ENCODE measurements around the gene ARHGEF11.
A peak's percentile ranks its signal among the peaks of the same experiment; 100 is the strongest.

Gene ARHGEF11

DNA sequence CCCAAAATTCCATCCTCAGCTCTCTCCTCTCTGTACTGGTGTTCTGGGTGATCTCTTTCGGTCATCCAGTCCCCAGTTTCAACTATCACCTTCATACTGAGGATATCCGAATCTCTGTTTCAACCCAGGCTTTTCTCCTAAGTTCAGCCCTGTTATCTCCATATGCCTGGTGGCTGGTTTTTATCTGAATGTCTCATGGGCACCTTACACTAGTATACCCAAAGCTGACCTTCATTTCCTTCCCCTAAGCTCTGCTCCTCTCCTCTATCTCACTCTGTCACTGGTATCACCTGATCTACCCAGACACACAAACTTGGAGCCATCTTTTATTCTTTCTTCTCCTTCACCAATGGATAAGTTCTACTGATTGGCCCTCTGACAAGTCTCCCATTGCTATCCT, 72.1 kb downstream of the ARHGEF11 start:
- DNase-seq = no peak

DNA sequence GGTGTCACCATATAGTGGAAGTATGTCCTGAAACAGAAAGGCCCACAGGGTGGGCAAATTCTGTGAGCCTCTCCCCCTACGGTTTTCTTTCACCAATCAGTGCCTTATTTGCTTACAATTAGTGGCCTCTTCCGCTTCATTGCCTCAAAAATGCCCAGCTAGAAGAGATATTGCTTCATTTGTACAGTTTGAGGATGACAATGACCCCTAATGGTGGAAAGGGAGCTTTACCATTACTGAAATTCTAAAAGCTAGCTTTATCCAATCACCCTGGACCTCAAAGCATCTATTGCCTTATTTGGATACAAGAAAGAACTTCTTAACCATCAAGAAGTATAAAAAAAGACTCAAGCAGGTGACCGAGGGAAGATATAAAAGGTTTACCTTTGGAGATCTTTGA, 75.5 kb downstream of the ARHGEF11 start:
- H3K4me1 ChIP-seq (ENCODE audit: insufficient read depth, low read length) = no peaks in the 10 kb centered on the region
- ATAC-seq (ENCODE audit: insufficient read depth, low read depth) = no peak
- no peak overlapping the region for H3K4me2 ChIP-seq (ENCODE audit: insufficient read depth, low read length)
- H3K36me3 ChIP-seq (ENCODE audit: insufficient read depth, low read length) = no peaks in the 10 kb centered on the region
- no peaks in the 10 kb centered on the region for H3K79me2 ChIP-seq (ENCODE audit: insufficient read depth, low read length)
- H3K9me3 ChIP-seq (ENCODE audit: insufficient read depth, low read length, severe bottlenecking) = no peaks in the 10 kb centered on the region
- H3K4me3 ChIP-seq (ENCODE audit: low read depth in 1 of 2, low read length in 2 of 2) = no peak overlapping the region
- H3K27ac ChIP-seq (ENCODE audit: low read length) = no peak overlapping the region
- H3K9ac ChIP-seq (ENCODE audit: low read depth, low read length) = no peak overlapping the region
- H3K27me3 ChIP-seq (ENCODE audit: insufficient read depth, low read length, poor library complexity) = peaks cover 35% of the 10 kb centered on the region
- H4K20me1 ChIP-seq (ENCODE audit: insufficient read depth, low read length) = no peaks in the 10 kb centered on the region
- TF ChIP-seq, protein P1, sequence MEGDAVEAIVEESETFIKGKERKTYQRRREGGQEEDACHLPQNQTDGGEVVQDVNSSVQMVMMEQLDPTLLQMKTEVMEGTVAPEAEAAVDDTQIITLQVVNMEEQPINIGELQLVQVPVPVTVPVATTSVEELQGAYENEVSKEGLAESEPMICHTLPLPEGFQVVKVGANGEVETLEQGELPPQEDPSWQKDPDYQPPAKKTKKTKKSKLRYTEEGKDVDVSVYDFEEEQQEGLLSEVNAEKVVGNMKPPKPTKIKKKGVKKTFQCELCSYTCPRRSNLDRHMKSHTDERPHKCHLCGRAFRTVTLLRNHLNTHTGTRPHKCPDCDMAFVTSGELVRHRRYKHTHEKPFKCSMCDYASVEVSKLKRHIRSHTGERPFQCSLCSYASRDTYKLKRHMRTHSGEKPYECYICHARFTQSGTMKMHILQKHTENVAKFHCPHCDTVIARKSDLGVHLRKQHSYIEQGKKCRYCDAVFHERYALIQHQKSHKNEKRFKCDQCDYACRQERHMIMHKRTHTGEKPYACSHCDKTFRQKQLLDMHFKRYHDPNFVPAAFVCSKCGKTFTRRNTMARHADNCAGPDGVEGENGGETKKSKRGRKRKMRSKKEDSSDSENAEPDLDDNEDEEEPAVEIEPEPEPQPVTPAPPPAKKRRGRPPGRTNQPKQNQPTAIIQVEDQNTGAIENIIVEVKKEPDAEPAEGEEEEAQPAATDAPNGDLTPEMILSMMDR (IDR thresholded peaks at IDR 0.05; ENCODE audit: borderline replicate concordance, extremely low read depth, low read length, poor library complexity, severe bottlenecking) = peak; percentile 34
- TF ChIP-seq EZH2 (IDR thresholded peaks at IDR 0.05; ENCODE audit: borderline replicate concordance, low read depth, low read length, severe bottlenecking) = no peak
- DNase-seq = no peak
- H2AFZ ChIP-seq (ENCODE audit: low read depth, low read length) = no peak overlapping the region

More for the DNA sequence above, 72.1 kb downstream of the ARHGEF11 start:
- no peaks in the 10 kb centered on the region for H3K36me3 ChIP-seq (ENCODE audit: insufficient read depth, low read length)
- no peak overlapping the region for H3K9ac ChIP-seq (ENCODE audit: low read depth, low read length)
- H3K27ac ChIP-seq (ENCODE audit: low read length) = no peak overlapping the region
- H3K4me2 ChIP-seq (ENCODE audit: insufficient read depth, low read length) = no peak overlapping the region
- no peaks in the 10 kb centered on the region for H4K20me1 ChIP-seq (ENCODE audit: insufficient read depth, low read length)
- no peak for TF ChIP-seq EZH2 (IDR thresholded peaks at IDR 0.05; ENCODE audit: borderline replicate concordance, low read depth, low read length, severe bottlenecking)
- TF ChIP-seq, protein P1 (IDR thresholded peaks at IDR 0.05; ENCODE audit: borderline replicate concordance, extremely low read depth, low read length, poor library complexity, severe bottlenecking) = no peak
- peaks cover 30% of the 10 kb centered on the region for H3K27me3 ChIP-seq (ENCODE audit: insufficient read depth, low read length, poor library complexity)
- H3K4me1 ChIP-seq (ENCODE audit: insufficient read depth, low read length) = no peaks in the 10 kb centered on the region
- H2AFZ ChIP-seq (ENCODE audit: low read depth, low read length) = no peak overlapping the region
- H3K79me2 ChIP-seq (ENCODE audit: insufficient read depth, low read length) = no peaks in the 10 kb centered on the region
- no peaks in the 10 kb centered on the region for H3K9me3 ChIP-seq (ENCODE audit: insufficient read depth, low read length, severe bottlenecking)
- ATAC-seq (ENCODE audit: insufficient read depth, low read depth) = no peak
- H3K4me3 ChIP-seq (ENCODE audit: low read depth in 1 of 2, low read length in 2 of 2) = no peak overlapping the region

DNA sequence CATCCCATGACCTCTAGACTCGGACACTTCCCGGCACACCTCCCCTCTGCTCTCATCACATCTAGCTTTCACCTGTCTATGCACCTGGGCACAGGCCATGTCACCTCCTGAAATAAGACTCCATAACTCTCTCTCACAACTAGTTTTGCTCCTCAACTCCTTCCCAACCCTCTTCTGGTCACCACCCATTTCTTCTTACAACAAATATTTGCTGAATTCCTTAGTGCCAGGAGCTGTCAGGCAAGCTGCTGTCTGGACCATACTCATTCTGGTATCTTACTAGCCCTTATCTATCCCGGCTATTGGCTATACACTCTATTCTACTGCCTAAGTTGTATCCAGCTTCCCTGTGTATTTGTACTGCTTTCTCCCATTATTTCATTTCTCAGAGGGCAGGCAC, 76.0 kb downstream of the ARHGEF11 start:
- no peak for ATAC-seq (ENCODE audit: insufficient read depth, low read depth)
- Histone ChIP-seq H2AFZ (ENCODE audit: low read depth, low read length) (no peak overlapping the region), H3K4me1 (ENCODE audit: insufficient read depth, low read length) (no peaks in the 10 kb centered on the region), H3K4me3 (ENCODE audit: low read depth in 1 of 2, low read length in 2 of 2) (no peak overlapping the region), H3K36me3 (ENCODE audit: insufficient read depth, low read length) (no peaks in the 10 kb centered on the region), H3K9me3 (ENCODE audit: insufficient read depth, low read length, severe bottlenecking) (no peaks in the 10 kb centered on the region), H3K4me2 (ENCODE audit: insufficient read depth, low read length) (no peak overlapping the region), H4K20me1 (ENCODE audit: insufficient read depth, low read length) (no peaks in the 10 kb centered on the region), H3K9ac (ENCODE audit: low read depth, low read length) (no peak overlapping the region), H3K79me2 (ENCODE audit: insufficient read depth, low read length) (no peaks in the 10 kb centered on the region), H3K27me3 (ENCODE audit: insufficient read depth, low read length, poor library complexity) (peaks cover 39% of the 10 kb centered on the region), H3K27ac (ENCODE audit: low read length) (no peak overlapping the region)
- TF ChIP-seq, protein P1 (IDR thresholded peaks at IDR 0.05; ENCODE audit: borderline replicate concordance, extremely low read depth, low read length, poor library complexity, severe bottlenecking) = no peak
- no peak for TF ChIP-seq EZH2 (IDR thresholded peaks at IDR 0.05; ENCODE audit: borderline replicate concordance, low read depth, low read length, severe bottlenecking)
- DNase-seq = no peak

DNA sequence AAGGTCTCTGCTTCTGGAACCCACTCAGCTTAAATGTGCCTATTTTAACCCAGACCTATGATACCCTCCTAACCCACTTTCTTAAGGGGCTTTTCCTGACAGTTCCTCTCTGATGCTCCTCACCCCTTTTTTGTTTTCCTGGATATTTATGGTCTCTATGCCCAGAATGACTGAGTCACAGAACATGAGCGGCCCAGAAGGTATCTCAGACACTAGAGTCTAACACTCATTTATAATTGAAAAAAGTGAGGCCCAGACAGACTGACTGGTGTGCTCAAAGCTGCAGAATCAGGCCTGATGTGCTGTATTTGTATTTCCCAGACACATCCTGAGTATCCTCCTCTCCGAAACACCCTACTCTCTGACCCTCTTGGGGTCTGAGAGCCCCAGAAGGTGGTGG, 81.1 kb downstream of the ARHGEF11 start:
- ATAC-seq (ENCODE audit: insufficient read depth, low read depth) (no peak), DNase-seq (no peak)
- H3K9ac ChIP-seq (ENCODE audit: low read depth, low read length) = no peak overlapping the region
- no peaks in the 10 kb centered on the region for H3K36me3 ChIP-seq (ENCODE audit: insufficient read depth, low read length)
- peaks cover 20% of the 10 kb centered on the region for H3K4me1 ChIP-seq (ENCODE audit: insufficient read depth, low read length)
- no peak overlapping the region for H2AFZ ChIP-seq (ENCODE audit: low read depth, low read length)
- no peak overlapping the region for H3K4me2 ChIP-seq (ENCODE audit: insufficient read depth, low read length)
- H3K4me3 ChIP-seq (ENCODE audit: low read depth in 1 of 2, low read length in 2 of 2) = no peak overlapping the region
- peaks cover 31% of the 10 kb centered on the region for H3K27me3 ChIP-seq (ENCODE audit: insufficient read depth, low read length, poor library complexity)
- no peaks in the 10 kb centered on the region for H3K79me2 ChIP-seq (ENCODE audit: insufficient read depth, low read length)
- no peak overlapping the region for H3K27ac ChIP-seq (ENCODE audit: low read length)
- H4K20me1 ChIP-seq (ENCODE audit: insufficient read depth, low read length) = no peaks in the 10 kb centered on the region
- TF ChIP-seq EZH2 (IDR thresholded peaks at IDR 0.05; ENCODE audit: borderline replicate concordance, low read depth, low read length, severe bottlenecking) = no peak
- TF ChIP-seq, protein P1 (IDR thresholded peaks at IDR 0.05; ENCODE audit: borderline replicate concordance, extremely low read depth, low read length, poor library complexity, severe bottlenecking) = no peak
- no peaks in the 10 kb centered on the region for H3K9me3 ChIP-seq (ENCODE audit: insufficient read depth, low read length, severe bottlenecking)

All from DND-41 (cell line).